Measurements from ENCODE around the gene SPG7.
"Not testable (repeated sequence)": the region's sequence is repeated elsewhere in the genome, so short reads cannot be mapped to it uniquely, and the experiment has no call there.

The SPG7 gene

DNA sequence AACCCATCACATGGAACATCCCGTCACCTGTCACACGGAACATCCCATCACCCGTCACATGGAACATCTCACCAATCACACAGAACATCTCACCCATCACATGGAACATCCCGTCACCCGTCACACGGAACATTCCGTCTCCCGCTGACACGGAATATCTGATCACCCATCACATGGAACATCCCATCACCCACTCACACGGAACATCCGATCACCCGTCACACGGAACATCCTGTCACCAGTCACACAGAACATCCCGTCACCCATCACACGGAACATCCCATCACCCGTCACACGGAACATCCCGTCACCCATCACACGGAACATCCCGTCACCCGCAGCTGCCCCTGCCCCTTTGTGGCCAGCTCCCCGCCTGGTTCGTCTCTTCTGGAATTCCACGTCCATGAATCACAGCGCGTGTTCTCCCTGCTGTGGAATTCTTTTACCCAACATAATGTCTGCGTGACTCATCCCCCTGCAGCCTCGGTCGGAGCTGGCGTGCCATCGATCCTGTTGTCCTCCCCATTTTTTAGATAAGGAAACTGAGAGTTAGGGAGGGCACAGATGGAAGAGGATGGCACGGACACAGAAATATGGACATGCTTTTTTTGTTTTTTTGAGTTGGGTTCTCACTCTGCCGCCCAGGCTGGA is 73.0 kb downstream of the SPG7 start:
- peak; percentile 74 for DNase-seq (ENCODE audit: low read depth)

- no peak for DNase-seq (ENCODE audit: low read depth)
Observed at GRCh38 chr16:89581861-89582563, 73.8 kb downstream of the SPG7 start.

DNA sequence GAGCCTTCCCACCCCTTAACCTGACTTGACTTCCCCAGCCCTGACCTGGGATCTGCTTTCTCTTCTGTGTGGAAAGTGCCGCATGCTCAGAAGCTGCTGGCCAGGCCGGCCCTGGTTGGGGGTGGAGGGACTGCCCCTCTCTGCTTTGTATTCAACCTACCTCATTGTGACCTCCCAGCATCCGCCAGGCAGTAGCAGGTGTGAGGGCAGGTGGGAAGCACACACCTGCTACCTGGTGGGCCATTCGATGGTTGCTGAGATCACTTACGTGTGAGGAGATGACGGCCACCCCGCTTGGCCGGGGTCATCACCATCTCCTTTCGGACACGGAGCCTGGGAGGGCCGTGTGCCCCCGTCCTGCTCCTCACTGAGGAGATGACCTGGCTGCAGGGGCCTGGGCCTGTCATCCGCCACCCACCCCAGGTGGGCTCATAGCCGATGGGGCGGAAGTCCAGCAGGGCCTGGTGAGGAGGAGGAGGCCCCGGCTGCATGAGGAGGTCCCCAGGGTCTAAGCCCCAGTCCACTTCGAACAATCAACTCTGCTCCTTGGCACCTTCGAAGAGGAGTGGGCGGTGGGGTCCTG is 74.5 kb downstream of the SPG7 start:
- DNase-seq (ENCODE audit: low read depth), result no peak

DNA sequence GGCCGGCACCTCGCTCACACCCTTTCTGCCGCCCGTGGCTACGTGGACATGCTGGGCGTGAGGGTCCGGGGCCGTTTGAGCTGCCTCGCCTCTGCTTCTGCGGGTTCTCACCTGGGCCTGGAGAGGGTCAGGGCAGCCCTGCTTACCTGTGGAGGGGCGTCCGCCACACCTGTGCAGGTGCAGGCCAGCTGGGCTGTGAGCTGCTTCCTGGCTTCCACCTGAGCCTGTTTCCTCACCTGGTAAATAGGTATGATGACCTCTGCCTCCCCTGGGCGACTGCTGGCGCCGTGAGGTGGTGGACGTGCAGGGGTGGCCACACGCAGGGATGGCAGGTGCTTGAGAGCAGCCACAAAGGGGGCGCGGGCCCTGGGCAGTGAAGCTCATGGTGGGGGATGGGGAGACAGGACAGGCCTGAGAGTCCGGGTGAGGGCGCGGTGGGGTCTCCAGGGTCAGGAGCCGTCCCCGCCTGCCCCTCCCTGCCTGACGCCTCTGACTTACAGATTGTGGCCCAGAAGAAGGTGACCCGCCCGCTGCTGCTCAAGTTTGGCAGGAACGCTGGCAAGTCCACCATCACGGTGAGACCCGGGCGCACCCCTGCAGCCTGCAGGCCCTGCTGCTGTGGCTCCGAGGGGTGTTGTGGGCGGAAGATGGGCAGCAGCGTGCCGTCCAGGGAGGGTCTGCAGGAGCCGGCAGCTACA is 75.1 kb downstream of the SPG7 start:
- no peak for DNase-seq (ENCODE audit: low read depth)

GRCh38 chr16:89583895-89584644 is 75.9 kb downstream of the SPG7 start:
- no peak for DNase-seq (ENCODE audit: low read depth)

- no peak for DNase-seq (ENCODE audit: low read depth)
Observed at GRCh38 chr16:89584768-89585549, 76.8 kb downstream of the SPG7 start.

- DNase-seq (ENCODE audit: low read depth), result no peak
Observed at GRCh38 chr16:89586218-89586617, 78.0 kb downstream of the SPG7 start.

- DNase-seq (ENCODE audit: low read depth), result no peak
Observed at GRCh38 chr16:89586853-89587252, 78.7 kb downstream of the SPG7 start.

DNA sequence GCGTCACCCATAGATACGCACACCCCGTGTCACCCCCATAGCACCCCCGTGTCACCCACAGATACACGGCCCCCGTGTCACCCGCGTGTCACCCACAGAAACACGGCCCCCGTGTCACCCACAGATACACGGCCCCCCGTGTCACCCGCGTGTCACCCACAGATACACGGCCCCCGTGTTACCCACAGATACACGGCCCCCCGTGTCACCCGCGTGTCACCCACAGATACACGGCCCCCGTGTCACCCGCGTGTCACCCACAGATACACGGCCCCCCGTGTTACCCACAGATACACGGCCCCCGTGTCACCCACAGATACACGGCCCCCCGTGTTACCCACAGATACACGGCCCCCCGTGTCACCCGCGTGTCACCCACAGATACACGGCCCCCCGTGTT is 79.5 kb downstream of the SPG7 start:
- not testable (repeated sequence) for DNase-seq (ENCODE audit: low read depth)

GRCh38 chr16:89588413-89589109 is 80.4 kb downstream of the SPG7 start:
- DNase-seq (ENCODE audit: low read depth), result no peak

- DNase-seq (ENCODE audit: low read depth), result no peak
Observed at GRCh38 chr16:89589241-89589926, 81.2 kb downstream of the SPG7 start.

DNA sequence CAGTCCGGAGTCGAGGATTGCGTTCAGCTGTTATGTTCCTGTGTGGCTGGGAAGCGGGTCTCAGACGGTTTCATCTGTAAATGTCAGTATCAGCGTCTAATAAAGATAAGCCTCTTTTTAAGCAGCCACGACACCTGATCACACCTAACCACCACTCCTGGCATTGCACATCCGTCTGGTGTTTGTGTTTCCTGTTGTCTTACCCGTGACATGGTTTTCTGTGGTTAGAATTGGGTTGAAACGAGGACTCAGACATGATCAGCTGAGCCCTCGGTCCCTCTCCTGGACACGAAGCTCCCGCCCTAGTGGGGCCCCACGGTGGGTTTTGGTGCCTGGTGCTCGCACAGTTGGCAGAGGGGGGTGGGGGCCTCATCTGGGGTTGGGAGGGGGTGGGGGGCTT is 85.6 kb downstream of the SPG7 start:
- no peak for DNase-seq (ENCODE audit: low read depth)

DNA sequence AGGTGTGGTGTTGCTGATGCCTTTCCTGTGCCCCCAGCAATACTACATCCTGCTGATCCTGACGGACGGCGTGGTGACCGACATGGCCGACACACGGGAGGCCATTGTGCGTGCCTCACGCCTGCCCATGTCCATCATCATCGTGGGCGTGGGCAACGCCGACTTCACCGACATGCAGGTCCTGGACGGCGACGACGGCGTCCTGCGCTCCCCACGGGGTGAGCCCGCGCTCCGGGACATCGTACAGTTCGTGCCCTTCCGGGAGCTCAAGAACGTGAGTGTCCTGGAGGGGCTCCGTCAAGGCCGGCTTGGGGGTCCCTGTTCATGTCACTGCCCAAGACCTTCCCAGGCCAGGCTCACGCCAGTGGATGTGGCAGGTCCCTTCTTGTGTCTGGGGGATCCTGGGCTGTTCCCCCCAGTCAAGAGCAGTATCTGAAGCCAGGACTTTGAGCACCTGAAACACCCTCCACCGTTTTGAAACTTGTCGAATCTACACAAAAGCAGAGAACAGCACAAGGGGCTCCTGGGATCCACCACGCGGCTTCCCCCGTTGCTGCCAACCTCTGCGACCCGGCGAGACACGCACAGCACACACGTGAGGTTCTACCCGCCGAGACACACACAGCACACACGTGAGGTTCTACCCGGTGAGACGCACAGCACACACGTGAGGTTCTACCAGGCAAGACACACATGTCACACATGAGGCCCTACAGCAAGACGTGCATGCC is 87.3 kb downstream of the SPG7 start:
- no peak for DNase-seq (ENCODE audit: low read depth)

GRCh38 chr16:89596061-89596689 is 88.0 kb downstream of the SPG7 start:
- DNase-seq (ENCODE audit: low read depth), result no peak

GRCh38 chr16:89596957-89597649 is 88.9 kb downstream of the SPG7 start:
- no peak for DNase-seq (ENCODE audit: low read depth)

- DNase-seq (ENCODE audit: low read depth), result no peak
Observed at GRCh38 chr16:89598199-89598598, 90.0 kb downstream of the SPG7 start.

DNA sequence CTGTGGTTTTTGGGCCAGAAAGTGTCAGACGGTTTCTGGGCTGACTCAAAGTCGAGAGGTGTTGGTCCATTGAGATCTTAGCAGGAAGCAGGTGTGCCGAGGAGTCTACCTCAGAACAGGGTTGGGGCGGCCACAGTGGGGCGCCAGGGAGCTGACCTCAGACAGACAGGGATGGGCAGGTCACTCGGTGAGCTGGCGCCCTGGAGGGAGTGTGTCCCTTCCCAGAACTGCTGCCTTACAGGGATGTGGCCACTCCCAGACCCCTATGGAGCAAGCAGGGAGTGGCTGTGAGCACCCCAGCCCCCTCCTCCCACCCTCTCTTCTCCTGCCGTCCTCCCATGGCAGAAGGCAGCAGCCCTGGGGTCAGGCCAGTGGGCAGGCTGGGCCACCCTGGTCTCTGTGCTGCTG is 91.3 kb downstream of the SPG7 start:
- no peak for DNase-seq (ENCODE audit: low read depth)

DNA sequence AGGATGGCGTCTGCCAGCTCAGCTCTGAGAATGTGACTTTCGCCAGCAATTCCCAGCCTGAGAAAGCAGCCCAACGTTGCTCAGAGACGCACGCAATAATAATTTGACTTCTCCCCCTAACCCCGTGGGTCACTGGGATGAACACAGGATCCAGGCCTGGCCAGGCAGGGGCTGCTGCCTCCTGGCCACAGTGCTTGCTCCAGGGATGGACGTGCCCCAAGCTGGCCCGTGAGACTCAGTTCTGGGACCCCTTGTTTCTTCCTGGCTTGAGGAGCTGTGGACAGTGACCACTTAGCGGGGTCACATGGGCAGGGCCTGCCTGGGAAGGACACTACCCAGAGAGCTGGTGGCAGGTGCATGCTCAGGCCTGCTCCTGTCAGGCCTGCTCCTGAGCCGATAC is 91.7 kb downstream of the SPG7 start:
- DNase-seq (ENCODE audit: low read depth), result no peak

All from HS-5 (cell line).